Naive thymus-derived CD8-positive, alpha-beta T cell (primary cell): ENCODE measurements around the gene NFKB2. TPM values are rescaled to one million over a fixed set of nuclear protein-coding genes. Genes with fewer than 3 reads are reported as not detected.
A peak's percentile ranks its signal among the peaks of the same experiment; 100 is the strongest.

Experiments
- ATAC-seq, 2 donors: fragments of 150-1000 bp; cut with Tn5 transposase in 1 of 2; sonication (Bioruptor Pico), chemical (Tn5 transposase) in 1 of 2; 1 replicate in 1 of 2; 2 replicates in 1 of 2; pipeline ENCODE4 v1.10.0; 2021; ENCODE audit warnings: mild to moderate bottlenecking in 2 of 2, moderate library complexity in 2 of 2
- POLR2A ChIA-PET: fragments of 350-600 bp; sonication (Branson Sonifier 250); formaldehyde crosslinking; loops from one replicate; lab custom pipeline; 2021; ENCODE audit warnings: antibody characterized with exemption; lab: Charles Lee
- DNase-seq, 10 donors: peaks; one replicate each; pipeline versions ENCODE4 v3.0.0 to v3.0.0-alpha.2; 2020 to 2022
- H3K27ac Mint-ChIP-seq, 10 donors: one replicate each; pipeline ENCODE4 v1.8.0; 2020 to 2022; ENCODE audit warnings: mild to moderate bottlenecking in 10 of 10, mixed read lengths in 10 of 10, moderate library complexity in 4 of 10, inconsistent platforms in 1 of 10
- H3K27me3 Mint-ChIP-seq, 5 donors: one replicate each; pipeline ENCODE4 v1.8.0; 2021 to 2022; ENCODE audit warnings: mixed read lengths in 5 of 5
- H3K36me3 Mint-ChIP-seq, 3 donors: one replicate each; pipeline ENCODE4 v1.8.0; 2020 to 2022; ENCODE audit warnings: mixed read lengths in 3 of 3, mild to moderate bottlenecking in 2 of 3, inconsistent platforms in 1 of 3
- H3K4me1 Mint-ChIP-seq, 4 donors: one replicate each; pipeline ENCODE4 v1.8.0; 2021 to 2022; ENCODE audit warnings: mixed read lengths in 4 of 4
- H3K4me3 Mint-ChIP-seq, 10 donors: one replicate each; pipeline ENCODE4 v1.8.0; 2020 to 2022; ENCODE audit warnings: mild to moderate bottlenecking in 10 of 10, mixed read lengths in 10 of 10, moderate library complexity in 6 of 10, inconsistent platforms in 1 of 10
- H3K9me3 Mint-ChIP-seq, 9 donors: one replicate each; pipeline ENCODE4 v1.8.0; 2020 to 2022; ENCODE audit warnings: mixed read lengths in 9 of 9, mild to moderate bottlenecking in 3 of 9, inconsistent platforms in 1 of 9, moderate library complexity in 1 of 9
- polyA plus RNA-seq, 3 donors: library from polyadenylated mRNA; unstranded; fragments of 300-500 nt; fragmentation: Illumina TruSeq; gene quantifications; one replicate each; pipeline ENCODE4 v1.2.3, GENCODE V29; 2021
- total RNA-seq, 8 experiments: library from RNA in 2 of 8; stranded (reverse) in 2 of 8; gene quantifications; one replicate each; pipeline ENCODE4 v1.2.3 and lab custom pipeline; 2021 to 2026

The NFKB2 gene
- total and polyA plus RNA-seq, 5 experiments from 2014 or later: 6.1 to 123 (median 14.6) TPM

- POLR2A ChIA-PET: interaction anchor here (0.5 kb wide), 1 partner anchor 299 kb away, joined by 3 read pairs; no protein-coding TSS in a partner anchor
These were observed 16.1 kb upstream of the NFKB2 start for GRCh38 chr10:102379383-102379782.

GRCh38 chr10:102381983-102382382, 13.5 kb upstream of the NFKB2 start:
- POLR2A ChIA-PET: no interaction called here
- no peaks in the 10 kb centered on the region for H3K27me3 Mint-ChIP-seq
- H3K36me3 Mint-ChIP-seq: peaks cover 0 to 51% (median 22%) of the 10 kb centered on the region in 3 donors
- peaks cover 0 to 4% (median under 1%) of the 10 kb centered on the region in 4 donors for H3K4me1 Mint-ChIP-seq
- ATAC-seq: no peak
- peak overlapping the region in 1 of 10 donors; percentile 43 for H3K27ac Mint-ChIP-seq
- no peak for DNase-seq
- H3K4me3 Mint-ChIP-seq: peak overlapping the region in 1 of 10 donors; percentile 29
- no peaks in the 10 kb centered on the region for H3K9me3 Mint-ChIP-seq

More at GRCh38 chr10:102379383-102379782, 16.1 kb upstream of the NFKB2 start:
- peak overlapping the region in 3 of 10 donors; percentile 25 to 88 (median 41) for H3K27ac Mint-ChIP-seq
- peaks cover 0 to 65% (median 30%) of the 10 kb centered on the region in 3 donors for H3K36me3 Mint-ChIP-seq
- DNase-seq (no peak), ATAC-seq (no peak)
- H3K27me3 Mint-ChIP-seq: no peaks in the 10 kb centered on the region
- H3K4me1 Mint-ChIP-seq: peaks cover 0 to 2% (median 0%) of the 10 kb centered on the region in 4 donors
- H3K9me3 Mint-ChIP-seq: no peaks in the 10 kb centered on the region
- H3K4me3 Mint-ChIP-seq: no peak overlapping the region

GRCh38 chr10:102382871-102383270, 12.6 kb upstream of the NFKB2 start:
- Mint-ChIP-seq H3K4me3 (no peak overlapping the region), H3K4me1 (peaks cover 0 to 4% (median under 1%) of the 10 kb centered on the region in 4 donors), H3K36me3 (peaks cover 0 to 47% (median 21%) of the 10 kb centered on the region in 3 donors), H3K9me3 (no peaks in the 10 kb centered on the region), H3K27me3 (no peaks in the 10 kb centered on the region), H3K27ac (no peak overlapping the region)
- POLR2A ChIA-PET: no interaction called here
- ATAC-seq (no peak), DNase-seq (no peak)

GRCh38 chr10:102384053-102384452, 11.5 kb upstream of the NFKB2 start:
- ATAC-seq (no peak), DNase-seq (no peak)
- POLR2A ChIA-PET: interaction anchor here (0.7 to 1.5 kb wide), 2 partner anchors 10 to 279 kb away, joined by 4 to 5 read pairs; no protein-coding TSS in a partner anchor
- Mint-ChIP-seq H3K27me3 (no peaks in the 10 kb centered on the region), H3K36me3 (peaks cover 0 to 36% (median 21%) of the 10 kb centered on the region in 3 donors), H3K9me3 (no peaks in the 10 kb centered on the region), H3K27ac (no peak overlapping the region), H3K4me3 (no peak overlapping the region), H3K4me1 (peaks cover 0 to 4% (median under 1%) of the 10 kb centered on the region in 4 donors)

- H3K36me3 Mint-ChIP-seq: peaks cover 0 to 28% (median 21%) of the 10 kb centered on the region in 3 donors
- H3K9me3 Mint-ChIP-seq: no peaks in the 10 kb centered on the region
- H3K4me3 Mint-ChIP-seq: no peak overlapping the region
- H3K4me1 Mint-ChIP-seq: peaks cover 0 to 4% (median under 1%) of the 10 kb centered on the region in 4 donors
- DNase-seq (no peak), ATAC-seq (peak in 1 of 2 donors; percentile 23)
- H3K27me3 Mint-ChIP-seq: no peaks in the 10 kb centered on the region
- POLR2A ChIA-PET: interaction anchor here (0.7 to 1.5 kb wide), 3 partner anchors 9 to 280 kb away, joined by 3 to 5 read pairs (median 4); partner anchors contain the start of gene NFKB2
- no peak overlapping the region for H3K27ac Mint-ChIP-seq
These were observed 10.7 kb upstream of the NFKB2 start for GRCh38 chr10:102384606-102385429.

- no peaks in the 10 kb centered on the region for H3K27me3 Mint-ChIP-seq
- peaks cover 7 to 20% (median 11%) of the 10 kb centered on the region in 4 donors for H3K4me1 Mint-ChIP-seq
- no peaks in the 10 kb centered on the region for H3K9me3 Mint-ChIP-seq
- ATAC-seq: no peak
- no peak for DNase-seq
- POLR2A ChIA-PET: no interaction called here
- peak overlapping the region in 1 of 10 donors; percentile 48 for H3K27ac Mint-ChIP-seq
- no peak overlapping the region for H3K4me3 Mint-ChIP-seq
- no peaks in the 10 kb centered on the region for H3K36me3 Mint-ChIP-seq
These were observed 5.6 kb upstream of the NFKB2 start for GRCh38 chr10:102389894-102390293.

GRCh38 chr10:102392306-102392705, 3.2 kb upstream of the NFKB2 start:
- POLR2A ChIA-PET: interaction anchor here (8.9 kb wide), 1 partner anchor 31 kb away, joined by 102 read pairs; the partner anchor contains the start of gene FBXL15
- H3K27ac Mint-ChIP-seq: peak overlapping the region in 6 of 10 donors; percentile 31 to 100 (median 90)
- ATAC-seq (no peak), DNase-seq (no peak)
- H3K9me3 Mint-ChIP-seq: no peaks in the 10 kb centered on the region
- H3K27me3 Mint-ChIP-seq: no peaks in the 10 kb centered on the region
- H3K36me3 Mint-ChIP-seq: peaks cover 0 to 10% (median 0%) of the 10 kb centered on the region in 3 donors
- H3K4me1 Mint-ChIP-seq: peaks cover 9 to 36% (median 26%) of the 10 kb centered on the region in 4 donors
- no peak overlapping the region for H3K4me3 Mint-ChIP-seq

GRCh38 chr10:102393411-102394078, 2.0 kb upstream of the NFKB2 start:
- H3K27me3 Mint-ChIP-seq: no peaks in the 10 kb centered on the region
- ATAC-seq (no peak), DNase-seq (no peak)
- peaks cover 0 to 23% (median 0%) of the 10 kb centered on the region in 3 donors for H3K36me3 Mint-ChIP-seq
- peaks cover 13 to 43% (median 37%) of the 10 kb centered on the region in 4 donors for H3K4me1 Mint-ChIP-seq
- H3K4me3 Mint-ChIP-seq: peak overlapping the region; percentile 93 to 98 (median 96)
- POLR2A ChIA-PET: interaction anchor here (0.6 to 8.9 kb wide), 20 partner anchors 9 to 1059 kb away, joined by 3 to 102 read pairs (median 5); partner anchors contain the start of genes C10orf95, CALHM2, CUEDC2 and FBXL15
- no peaks in the 10 kb centered on the region for H3K9me3 Mint-ChIP-seq
- H3K27ac Mint-ChIP-seq: peak overlapping the region; percentile 92 to 100 (median 100)

- peak overlapping the region; percentile 93 to 98 (median 96) for H3K4me3 Mint-ChIP-seq
- peaks cover 13 to 46% (median 41%) of the 10 kb centered on the region in 4 donors for H3K4me1 Mint-ChIP-seq
- peak; percentile 77 to 80 for ATAC-seq
- H3K27ac Mint-ChIP-seq: peak overlapping the region; percentile 92 to 100 (median 100)
- peaks cover 0 to 26% (median 0%) of the 10 kb centered on the region in 3 donors for H3K36me3 Mint-ChIP-seq
- H3K27me3 Mint-ChIP-seq: no peaks in the 10 kb centered on the region
- POLR2A ChIA-PET: interaction anchor here (0.6 to 8.9 kb wide), 28 partner anchors 9 to 1058 kb away, joined by 3 to 102 read pairs (median 5); partner anchors contain the start of genes ACTR1A, C10orf95, CALHM2 and CUEDC2
- peak; percentile 96 to 100 (median 99) for DNase-seq
- no peaks in the 10 kb centered on the region for H3K9me3 Mint-ChIP-seq
These were observed 1.3 kb upstream of the NFKB2 start for GRCh38 chr10:102394079-102394800.

- H3K36me3 Mint-ChIP-seq: peaks cover 0 to 28% (median 0%) of the 10 kb centered on the region in 3 donors
- DNase-seq (peak in 5 of 10 donors; percentile 43 to 82 (median 58)), ATAC-seq (peak; percentile 1)
- peaks cover 15 to 53% (median 46%) of the 10 kb centered on the region in 4 donors for H3K4me1 Mint-ChIP-seq
- H3K27ac Mint-ChIP-seq: peak overlapping the region; percentile 92 to 100 (median 100)
- no peaks in the 10 kb centered on the region for H3K9me3 Mint-ChIP-seq
- POLR2A ChIA-PET: interaction anchor here (0.6 to 8.9 kb wide), 19 partner anchors 10 to 250 kb away, joined by 3 to 102 read pairs (median 9); partner anchors contain the start of genes ACTR1A, C10orf95, CUEDC2 and FBXL15
- no peaks in the 10 kb centered on the region for H3K27me3 Mint-ChIP-seq
- peak overlapping the region; percentile 93 to 98 (median 96) for H3K4me3 Mint-ChIP-seq
These were observed 605 bp upstream of the NFKB2 start for GRCh38 chr10:102394801-102395399.

- H3K9me3 Mint-ChIP-seq: no peaks in the 10 kb centered on the region
- POLR2A ChIA-PET: interaction anchor here (1.0 to 8.9 kb wide), 8 partner anchors 9 to 107 kb away, joined by 3 to 102 read pairs (median 8); partner anchors contain the start of genes ACTR1A, C10orf95 and FBXL15
- peak overlapping the region; percentile 93 to 98 (median 96) for H3K4me3 Mint-ChIP-seq
- peaks cover 0 to 33% (median 0%) of the 10 kb centered on the region in 3 donors for H3K36me3 Mint-ChIP-seq
- H3K27me3 Mint-ChIP-seq: no peaks in the 10 kb centered on the region
- peaks cover 15 to 59% (median 49%) of the 10 kb centered on the region in 4 donors for H3K4me1 Mint-ChIP-seq
- ATAC-seq: no peak
- DNase-seq: no peak
- H3K27ac Mint-ChIP-seq: peak overlapping the region; percentile 81 to 100 (median 100)
These were observed 779 bp downstream of the NFKB2 start for GRCh38 chr10:102396317-102396650.
